Transverse colon (tissue), 4 donors: ENCODE results near the gene GSDMA. TPM values are rescaled to one million over a fixed set of nuclear protein-coding genes. Genes with fewer than 3 reads are reported as not detected.
A peak's percentile ranks its signal among the peaks of the same experiment; 100 is the strongest.

Source experiments
- DNase-seq: peaks from one replicate; pipeline ENCODE4 v3.0.0-alpha.2; 2019
- H3K27ac ChIP-seq, 4 donors: fragments of 200-600 bp; sonication (generic); 2 replicates each; pipeline ENCODE4 v1.5.1; 2016 to 2018; ENCODE audit warnings: inconsistent platforms in 4 of 4
- H3K27me3 ChIP-seq: fragments of 200-600 bp; sonication (generic); 2 replicates; pipeline ENCODE4 v1.5.1; 2017; ENCODE audit warnings: inconsistent platforms
- H3K36me3 ChIP-seq, 4 donors: fragments of 200-600 bp; sonication (generic); 2 replicates each; pipeline ENCODE4 v1.5.1; 2017 to 2019; ENCODE audit warnings: inconsistent platforms in 4 of 4
- H3K4me1 ChIP-seq, 4 donors: fragments of 200-600 bp; sonication (generic); 2 replicates each; pipeline ENCODE4 v1.5.1; 2017 to 2020; ENCODE audit warnings: inconsistent platforms in 4 of 4
- H3K4me3 ChIP-seq, 4 donors: fragments of 200-600 bp; sonication (generic); 1 replicate in 1 of 4; 2 replicates in 3 of 4; pipeline versions ENCODE4 v1.5.1 to v1.6.1; 2017 to 2019; ENCODE audit warnings: inconsistent platforms in 4 of 4
- H3K9me3 ChIP-seq, 2 donors: fragments of 200-600 bp; sonication (generic); 2 replicates each; pipeline ENCODE4 v1.5.1; 2017 to 2019; ENCODE audit warnings: inconsistent platforms in 2 of 2
- CTCF ChIP-seq, 5 experiments: fragments of 200-600 bp in 3 of 5; fragments of 450-650 bp in 2 of 5; sonication (generic) in 3 of 5; IDR thresholded peaks; 1 replicate in 2 of 5; 2 replicates in 3 of 5; pipeline ENCODE4 v1.5.1; 2016 to 2017; ENCODE audit warnings: antibody characterized with exemption in 5 of 5, inconsistent platforms in 3 of 5, mild to moderate bottlenecking in 2 of 5, moderate library complexity in 1 of 5
- EP300 ChIP-seq: sonication (generic); formaldehyde crosslinking; IDR thresholded peaks from one replicate; pipeline ENCODE4 v1.6.1; 2017; ENCODE audit warnings: antibody characterized with exemption, low read depth
- POLR2A ChIP-seq: fragments of 450-650 bp; IDR thresholded peaks from one replicate; pipeline ENCODE4 v1.6.1; 2016; ENCODE audit warnings: antibody characterized with exemption, mild to moderate bottlenecking, moderate library complexity
- POLR2AphosphoS5 ChIP-seq, 3 donors: sonication (generic); formaldehyde crosslinking; IDR thresholded peaks; one replicate each; pipeline ENCODE4 v1.6.1; 2016; ENCODE audit warnings: antibody characterized with exemption in 3 of 3
- WGBS, 2 donors: methylation state at CpG; one replicate each; pipeline ENCODE4 v1.1.5; 2018; ENCODE audit warnings: low coverage in 1 of 2; 5-methylcytosine and 5-hydroxymethylcytosine counted together
- in situ Hi-C, 4 donors: fragments of 200-750 bp; cut with MboI; loops; one replicate each; pipeline versions ENCODE4 v1.15.0 to v1.15.1; 2017; ENCODE audit warnings: low sequenced_read_pairs in 3 of 4, low pct_ligation_motif_present in 1 of 4, low pct_unique_long_range_greater_than_20kb in 1 of 4
- intact Hi-C: fragments of 100-400 bp; cut with DNase I; formaldehyde crosslinking; loops from one replicate; pipeline ENCODE4 v1.15.1; 2023; ENCODE audit warnings: low total_unique reads
- small RNA-seq, 4 donors: library from RNA; depleted of rRNA; stranded (forward); fragments of <200 nt; gene quantifications; one replicate each; pipeline ENCODE3, GENCODE V24; 2016
- total RNA-seq, 4 donors: library from RNA; depleted of rRNA; stranded (reverse); fragments of >200 nt; gene quantifications; one replicate each; pipeline ENCODE4 v1.1.0, GENCODE V29; 2016

Gene GSDMA
- total RNA-seq, 4 donors from 2014 or later: 3.7 TPM; not detected in 3

GRCh38 chr17:40026816-40027613 lies 64.2 kb downstream of the GSDMA start:
- intact Hi-C loops: no loop called here
- WGBS, 2 donors: 30% methylated on average over 33 of the region's 33 CpGs; no CpG with 5 or more reads in 1 of the 2 donors

More at GRCh38 chr17:40026816-40027613, 64.2 kb downstream of the GSDMA start:
- peaks cover 0 to 38% (median 16%) of the 10 kb centered on the region in 4 donors for H3K36me3 ChIP-seq
- TF ChIP-seq POLR2AphosphoS5 (IDR thresholded peaks at IDR 0.05): peak in 1 of 3 donors; percentile 21
- TF ChIP-seq POLR2A: no peak
- TF ChIP-seq CTCF (IDR thresholded peaks at IDR 0.05): peak; percentile 92 to 96 (median 94)
- TF ChIP-seq EP300: no peak
- no peak overlapping the region for H3K4me3 ChIP-seq
- H3K27ac ChIP-seq: peak overlapping the region in 1 of 4 donors; percentile 80
- H3K27me3 ChIP-seq: no peaks in the 10 kb centered on the region
- peak; percentile 88 for DNase-seq
- no peaks in the 10 kb centered on the region for H3K9me3 ChIP-seq
- in situ Hi-C loops: loop anchor here in 3 of 4 donors (25.0 kb wide), 2 partner anchors 135 to 260 kb away; partner anchors contain the start of gene CDC6 (in 1 of the 3)
- peaks cover 10 to 51% (median 49%) of the 10 kb centered on the region in 4 donors for H3K4me1 ChIP-seq

Small RNAs within 50 kb of the gene (small RNA-seq; reads per million reads assigned to genes)
- gene SNORD124: 756 to 3,441 (median 1,630) reads per million in 4 donors

Other genes with a start within 250 kb of the GSDMA start
- 100 to 1,000 TPM in 3 of 4 donors, 10 to 100 TPM in 1; 99.3 to 215 (median 109) TPM for gene MIEN1, start 232.5 kb upstream of the GSDMA start, total RNA-seq
- 10 to 100 TPM; 25.9 to 44.5 (median 32.3) TPM for gene GRB7, start 225.1 kb upstream of the GSDMA start, total RNA-seq
- 10 to 100 TPM in 1 of 4 donors, 1 to 10 TPM in 3; 2.2 to 13.5 (median 3.0) TPM for gene IKZF3, start 98.7 kb upstream of the GSDMA start, total RNA-seq
- gene ZPBP2, start 94.8 kb upstream of the GSDMA start, total RNA-seq: under 1 TPM in 1 of 4 donors, not detected in 3; 0.27 TPM
- 100 to 1,000 TPM; 109 to 142 (median 116) TPM for gene GSDMB, start 44.4 kb upstream of the GSDMA start, total RNA-seq
- 10 to 100 TPM; 47.4 to 78.9 (median 56.7) TPM for gene ORMDL3, start 35.4 kb upstream of the GSDMA start, total RNA-seq
- not detected for gene LRRC3C, start 35.3 kb upstream of the GSDMA start, total RNA-seq
- gene PSMD3, start 17.8 kb downstream of the GSDMA start, total RNA-seq: 100 to 1,000 TPM in 3 of 4 donors, 10 to 100 TPM in 1; 80.7 to 117 (median 112) TPM
- 10 to 100 TPM in 1 of 4 donors, 1 to 10 TPM in 1, not detected in 2; 2.6 to 38.9 TPM for gene CSF3, start 52.4 kb downstream of the GSDMA start, total RNA-seq
- gene MED24, start 91.4 kb downstream of the GSDMA start, total RNA-seq: 100 to 1,000 TPM in 2 of 4 donors, 10 to 100 TPM in 2; 64.3 to 294 (median 112) TPM
- 10 to 100 TPM; 32.6 to 82.6 (median 58.6) TPM for gene THRA, start 100.0 kb downstream of the GSDMA start, total RNA-seq
- 10 to 100 TPM in 1 of 4 donors, 1 to 10 TPM in 3; 4.8 to 18.0 (median 7.3) TPM for gene NR1D1, start 137.6 kb downstream of the GSDMA start, total RNA-seq
- 100 to 1,000 TPM in 2 of 4 donors, 10 to 100 TPM in 2; 73.9 to 258 (median 90.6) TPM for gene MSL1, start 159.0 kb downstream of the GSDMA start, total RNA-seq
- gene CASC3, start 177.5 kb downstream of the GSDMA start, total RNA-seq: 10 to 100 TPM; 41.8 to 65.1 (median 51.0) TPM
- 100 to 1,000 TPM; 220 to 411 (median 308) TPM for gene RAPGEFL1, start 214.5 kb downstream of the GSDMA start, total RNA-seq